ENCODE measurements around the gene FFAR3. TPM values are rescaled to one million over a fixed set of nuclear protein-coding genes. Genes with fewer than 3 reads are reported as not detected.
A peak's percentile ranks its signal among the peaks of the same experiment; 100 is the strongest.

The FFAR3 gene
- total and polyA plus RNA-seq, 2 of the 13 experiments (the other 11 are each of a cell fraction or from before 2014, with no cell fraction given) = not detected

- peak; percentile 88 for TF ChIP-seq RARA (CRISPR knock-in tag; IDR thresholded peaks at IDR 0.05)
- peak; percentile 27; the same call in 1 of the 2 replicates for TF ChIP-seq RCOR2 (CRISPR knock-in tag; IDR thresholded peaks at IDR 0.05)
- TF ChIP-seq TGIF2 (CRISPR knock-in tag; IDR thresholded peaks at IDR 0.05) = peak; percentile 78
- no peak for TF ChIP-seq SIN3A (IDR thresholded peaks at IDR 0.05; ENCODE audit: borderline replicate concordance, low read depth, low read length)
- no peak for TF ChIP-seq ZNF333 (CRISPR knock-in tag; IDR thresholded peaks at IDR 0.05; ENCODE audit: borderline replicate concordance)
- TF ChIP-seq ZIK1 (CRISPR knock-in tag; IDR thresholded peaks at IDR 0.05; ENCODE audit: borderline replicate concordance, low read depth) = no peak
- no peak for TF ChIP-seq BCLAF1 (IDR thresholded peaks at IDR 0.05)
- TF ChIP-seq FOXJ3 (CRISPR knock-in tag; IDR thresholded peaks at IDR 0.05; ENCODE audit: borderline replicate concordance) = no peak
- TF ChIP-seq ELF3 (CRISPR knock-in tag; IDR thresholded peaks at IDR 0.05) = peak; percentile 72
- no peak for TF ChIP-seq SKI (IDR thresholded peaks at IDR 0.05; ENCODE audit: partially characterized antibody)
- no peak for TF ChIP-seq AKAP8 (CRISPR knock-in tag; IDR thresholded peaks at IDR 0.05)
- no peak for TF ChIP-seq ZNF446 (CRISPR knock-in tag; IDR thresholded peaks at IDR 0.05)
- TF ChIP-seq U2AF2 (IDR thresholded peaks at IDR 0.05; ENCODE audit: low read depth, low read length) = no peak
- 0 out of 2 replicates have a peak, but pooled peaks have one; percentile 52 for TF ChIP-seq MLX (CRISPR knock-in tag; IDR thresholded peaks at IDR 0.05)
- TF ChIP-seq RFX1 (IDR thresholded peaks at IDR 0.05) = no peak
- no peak for TF ChIP-seq HOXA5 (CRISPR knock-in tag; IDR thresholded peaks at IDR 0.05)
- no peak; the same call in 1 of the 2 replicates for TF ChIP-seq ZSCAN25 (CRISPR knock-in tag; IDR thresholded peaks at IDR 0.05)
- TF ChIP-seq ZNF552 (CRISPR knock-in tag; IDR thresholded peaks at IDR 0.05; ENCODE audit: borderline replicate concordance) = no peak
- no peak for TF ChIP-seq NR2C2 (CRISPR knock-in tag; IDR thresholded peaks at IDR 0.05; ENCODE audit: borderline replicate concordance)
- no peak for TF ChIP-seq GPN1 (CRISPR knock-in tag; IDR thresholded peaks at IDR 0.05; ENCODE audit: borderline replicate concordance)
- TF ChIP-seq PTBP1 (IDR thresholded peaks at IDR 0.05; ENCODE audit: low read depth, low read length, poor library complexity, severe bottlenecking) = no peak
- TF ChIP-seq ZNF549 (CRISPR knock-in tag; IDR thresholded peaks at IDR 0.05) = no peak
- peak; percentile 78 for TF ChIP-seq GATAD2A (CRISPR knock-in tag; IDR thresholded peaks at IDR 0.05)
- no peak for TF ChIP-seq ZNF543 (CRISPR knock-in tag; IDR thresholded peaks at IDR 0.05)
- TF ChIP-seq TRIM24 (CRISPR knock-in tag; IDR thresholded peaks at IDR 0.05) = no peak
- TF ChIP-seq ZNF614 (CRISPR knock-in tag; IDR thresholded peaks at IDR 0.05; ENCODE audit: borderline replicate concordance) = peak; percentile 87
- TF ChIP-seq DNMT3B (CRISPR knock-in tag; conservative IDR thresholded peaks at IDR 0.05) = no peak
- no peak for TF ChIP-seq ZFP36L1 (CRISPR knock-in tag; IDR thresholded peaks at IDR 0.05)
Measured at GRCh38 chr19:35380450-35381124, 22.3 kb downstream of the FFAR3 start (continued).
